Ishikawa (cell line): ENCODE results near the gene GRM2.

ENCODE experiments used
- CEBPB ChIP-seq: IDR thresholded peaks from 2 replicates; pipeline ENCODE4 v1.6.1; 2012
- CREB1 ChIP-seq: IDR thresholded peaks from 2 replicates; pipeline ENCODE4 v1.6.1; 2012; ENCODE audit warnings: low read depth
- EGR1 ChIP-seq: IDR thresholded peaks from 2 replicates; pipeline ENCODE4 v1.6.1; 2012
- EP300 ChIP-seq: IDR thresholded peaks from 2 replicates; pipeline ENCODE4 v1.6.1; 2012; ENCODE audit warnings: borderline replicate concordance
- FOXM1 ChIP-seq: IDR thresholded peaks from 2 replicates; pipeline ENCODE4 v1.6.1; 2012; ENCODE audit warnings: low read depth, borderline replicate concordance
- NFIC ChIP-seq: IDR thresholded peaks from 2 replicates; pipeline ENCODE4 v1.6.1; 2012
- RAD21 ChIP-seq: IDR thresholded peaks from 2 replicates; pipeline ENCODE4 v1.6.1; 2012; ENCODE audit warnings: low read depth
- TAF1 ChIP-seq: IDR thresholded peaks from 2 replicates; pipeline ENCODE4 v1.6.1; 2012; ENCODE audit warnings: low read depth, mild to moderate bottlenecking
- TCF12 ChIP-seq: IDR thresholded peaks from 2 replicates; pipeline ENCODE4 v1.6.1; 2012; ENCODE audit warnings: low read depth
- TEAD4 ChIP-seq: IDR thresholded peaks from 2 replicates; pipeline ENCODE4 v1.6.1; 2012
- YY1 ChIP-seq: IDR thresholded peaks from 2 replicates; pipeline ENCODE4 v1.6.1; 2012; ENCODE audit warnings: low read depth
- ZBTB7A ChIP-seq: IDR thresholded peaks from 2 replicates; pipeline ENCODE4 v1.6.1; 2012; ENCODE audit warnings: low read depth
- TF ChIP-seq, protein P1 (sequence below): IDR thresholded peaks from 2 replicates; pipeline ENCODE4 v1.6.1; 2012
- TF ChIP-seq, protein P2 (sequence below): IDR thresholded peaks from 2 replicates; pipeline ENCODE4 v1.6.1; 2012
- TF ChIP-seq, protein P3 (sequence below): IDR thresholded peaks from 2 replicates; pipeline ENCODE4 v1.6.1; 2012; ENCODE audit warnings: low read depth, mild to moderate bottlenecking

Gene GRM2

DNA sequence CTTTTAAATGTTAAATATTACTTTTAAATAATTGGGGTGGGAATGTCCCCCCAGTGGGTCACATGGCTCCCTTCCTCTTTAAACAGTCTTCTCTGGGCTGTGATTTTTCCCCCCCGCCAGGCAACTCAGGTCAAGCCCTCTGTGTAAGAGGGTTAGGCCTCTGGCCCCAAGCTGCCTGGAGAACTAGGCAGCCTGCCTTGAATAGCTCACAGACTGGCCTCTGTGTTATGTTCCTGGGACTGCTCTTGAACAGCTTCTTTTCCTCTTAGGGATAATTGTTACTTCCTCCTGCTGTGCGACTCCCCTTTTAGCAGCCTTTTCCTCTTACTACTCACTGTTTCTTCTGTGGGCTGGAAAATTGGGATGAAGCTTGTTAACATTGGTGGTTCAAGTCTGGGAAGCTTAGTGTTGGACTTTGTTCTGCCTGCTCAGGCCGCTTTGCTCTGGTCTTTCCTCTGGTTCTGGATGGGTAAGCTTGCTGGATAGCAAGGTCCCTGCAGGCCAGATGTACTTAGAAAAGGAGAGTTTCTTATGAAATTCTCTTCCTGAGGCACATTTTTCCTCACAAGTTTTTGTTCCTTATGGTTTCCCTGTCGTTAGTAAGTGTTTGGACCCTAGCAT lies 33.6 kb upstream of the GRM2 start:
- TF ChIP-seq CREB1 (no peak), EGR1 (no peak), NFIC (no peak), YY1 (no peak), TCF12 (no peak), RAD21 (no peak), EP300 (no peak), ZBTB7A (no peak), CEBPB (no peak), TEAD4 (no peak), FOXM1 (no peak), TAF1 (no peak)
- TF ChIP-seq, protein P1, sequence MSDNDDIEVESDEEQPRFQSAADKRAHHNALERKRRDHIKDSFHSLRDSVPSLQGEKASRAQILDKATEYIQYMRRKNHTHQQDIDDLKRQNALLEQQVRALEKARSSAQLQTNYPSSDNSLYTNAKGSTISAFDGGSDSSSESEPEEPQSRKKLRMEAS = no peak
- TF ChIP-seq, protein P2, sequence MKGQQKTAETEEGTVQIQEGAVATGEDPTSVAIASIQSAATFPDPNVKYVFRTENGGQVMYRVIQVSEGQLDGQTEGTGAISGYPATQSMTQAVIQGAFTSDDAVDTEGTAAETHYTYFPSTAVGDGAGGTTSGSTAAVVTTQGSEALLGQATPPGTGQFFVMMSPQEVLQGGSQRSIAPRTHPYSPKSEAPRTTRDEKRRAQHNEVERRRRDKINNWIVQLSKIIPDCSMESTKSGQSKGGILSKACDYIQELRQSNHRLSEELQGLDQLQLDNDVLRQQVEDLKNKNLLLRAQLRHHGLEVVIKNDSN = no peak

DNA sequence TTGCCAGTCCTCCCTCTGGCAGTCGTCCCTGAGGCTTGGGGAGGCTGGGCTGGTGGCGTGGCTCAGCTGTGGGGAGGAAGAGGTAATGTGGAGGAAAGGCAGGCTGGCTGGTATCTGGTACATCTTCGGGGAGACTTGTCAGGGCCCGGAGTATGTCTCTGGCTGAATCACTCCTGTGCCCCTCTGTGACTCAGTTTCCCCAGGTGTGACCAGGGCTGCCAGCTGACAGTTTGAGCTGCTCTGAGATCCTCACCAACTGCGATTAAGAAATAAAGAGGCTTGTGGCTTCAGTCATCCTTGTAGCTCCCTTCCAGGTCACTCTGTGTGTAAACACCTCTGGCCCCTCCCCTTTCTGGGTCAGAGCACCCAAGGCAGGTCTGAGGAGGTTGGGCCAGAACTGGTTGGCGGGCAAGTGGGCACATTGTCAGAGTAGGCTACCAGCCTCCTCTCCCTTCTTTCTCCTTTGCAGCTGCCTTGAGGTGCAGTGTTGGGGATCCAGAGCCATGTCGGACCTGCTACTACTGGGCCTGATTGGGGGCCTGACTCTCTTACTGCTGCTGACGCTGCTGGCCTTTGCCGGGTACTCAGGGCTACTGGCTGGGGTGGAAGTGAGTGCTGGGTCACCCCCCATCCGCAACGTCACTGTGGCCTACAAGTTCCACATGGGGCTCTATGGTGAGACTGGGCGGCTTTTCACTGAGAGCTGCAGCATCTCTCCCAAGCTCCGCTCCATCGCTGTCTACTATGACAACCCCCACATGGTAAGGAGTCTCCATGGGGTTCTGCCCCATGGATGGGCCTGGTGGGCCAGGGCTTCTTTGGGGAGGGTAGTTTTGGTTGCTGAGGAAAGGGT lies 32.8 kb upstream of the GRM2 start:
- TF ChIP-seq FOXM1 (no peak), TAF1 (no peak), RAD21 (no peak), ZBTB7A (no peak), CEBPB (no peak), EP300 (no peak), TCF12 (no peak), CREB1 (no peak), YY1 (no peak), TEAD4 (no peak), NFIC (no peak), EGR1 (no peak)
- TF ChIP-seq, protein P2 = no peak
- TF ChIP-seq, protein P3, sequence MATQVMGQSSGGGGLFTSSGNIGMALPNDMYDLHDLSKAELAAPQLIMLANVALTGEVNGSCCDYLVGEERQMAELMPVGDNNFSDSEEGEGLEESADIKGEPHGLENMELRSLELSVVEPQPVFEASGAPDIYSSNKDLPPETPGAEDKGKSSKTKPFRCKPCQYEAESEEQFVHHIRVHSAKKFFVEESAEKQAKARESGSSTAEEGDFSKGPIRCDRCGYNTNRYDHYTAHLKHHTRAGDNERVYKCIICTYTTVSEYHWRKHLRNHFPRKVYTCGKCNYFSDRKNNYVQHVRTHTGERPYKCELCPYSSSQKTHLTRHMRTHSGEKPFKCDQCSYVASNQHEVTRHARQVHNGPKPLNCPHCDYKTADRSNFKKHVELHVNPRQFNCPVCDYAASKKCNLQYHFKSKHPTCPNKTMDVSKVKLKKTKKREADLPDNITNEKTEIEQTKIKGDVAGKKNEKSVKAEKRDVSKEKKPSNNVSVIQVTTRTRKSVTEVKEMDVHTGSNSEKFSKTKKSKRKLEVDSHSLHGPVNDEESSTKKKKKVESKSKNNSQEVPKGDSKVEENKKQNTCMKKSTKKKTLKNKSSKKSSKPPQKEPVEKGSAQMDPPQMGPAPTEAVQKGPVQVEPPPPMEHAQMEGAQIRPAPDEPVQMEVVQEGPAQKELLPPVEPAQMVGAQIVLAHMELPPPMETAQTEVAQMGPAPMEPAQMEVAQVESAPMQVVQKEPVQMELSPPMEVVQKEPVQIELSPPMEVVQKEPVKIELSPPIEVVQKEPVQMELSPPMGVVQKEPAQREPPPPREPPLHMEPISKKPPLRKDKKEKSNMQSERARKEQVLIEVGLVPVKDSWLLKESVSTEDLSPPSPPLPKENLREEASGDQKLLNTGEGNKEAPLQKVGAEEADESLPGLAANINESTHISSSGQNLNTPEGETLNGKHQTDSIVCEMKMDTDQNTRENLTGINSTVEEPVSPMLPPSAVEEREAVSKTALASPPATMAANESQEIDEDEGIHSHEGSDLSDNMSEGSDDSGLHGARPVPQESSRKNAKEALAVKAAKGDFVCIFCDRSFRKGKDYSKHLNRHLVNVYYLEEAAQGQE = no peak
- TF ChIP-seq, protein P1 = no peak

DNA sequence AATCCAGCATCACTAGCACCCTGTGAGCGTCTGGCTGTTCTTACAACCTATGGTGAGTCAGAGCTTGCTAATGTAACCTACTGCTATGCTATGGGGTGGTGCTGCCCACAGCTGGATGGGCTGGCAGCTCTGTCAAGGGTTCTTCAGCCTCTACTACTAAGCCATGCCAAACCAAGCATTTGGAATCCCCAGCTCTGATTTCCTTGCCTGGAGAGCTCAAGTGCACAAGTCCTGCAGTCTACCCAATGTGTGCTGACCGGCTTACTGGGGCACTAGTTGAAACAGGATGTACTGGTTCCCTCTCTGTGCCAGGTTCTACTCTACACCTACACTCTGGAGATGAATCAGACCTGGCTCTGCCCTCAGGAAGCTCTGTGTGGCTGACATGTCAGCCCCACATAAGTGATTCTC lies 31.7 kb upstream of the GRM2 start:
- TF ChIP-seq EGR1 (no peak), NFIC (no peak)

DNA sequence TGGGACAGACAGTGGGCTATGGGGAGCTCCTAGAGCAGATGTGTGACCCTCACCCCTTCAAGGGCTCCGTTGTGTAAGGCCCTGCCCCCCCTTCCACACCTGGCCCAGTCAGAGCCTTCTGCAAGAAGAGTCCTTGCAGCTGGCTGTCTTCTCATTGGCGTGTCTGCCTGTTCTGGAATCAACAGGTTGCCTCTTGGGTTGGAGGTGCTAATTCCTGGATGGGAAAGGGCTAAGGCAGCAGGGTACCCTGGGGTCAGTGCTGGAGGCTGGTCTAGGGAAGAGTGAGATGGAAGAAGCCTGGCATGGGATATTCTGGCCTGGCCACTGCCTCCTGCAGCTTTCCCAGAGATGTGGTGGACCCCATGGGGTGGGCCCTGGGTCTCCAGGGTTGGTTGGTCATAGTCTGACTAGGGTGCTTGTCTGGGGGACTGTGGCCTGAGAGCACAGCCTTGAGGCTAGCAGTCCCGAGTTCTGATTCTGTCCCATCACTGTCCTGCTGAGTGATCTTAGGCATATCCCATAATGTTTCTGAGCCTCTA lies 30.7 kb upstream of the GRM2 start:
- TF ChIP-seq CEBPB (no peak), RAD21 (no peak), FOXM1 (no peak), EP300 (no peak), TAF1 (no peak), NFIC (no peak), ZBTB7A (no peak), TEAD4 (no peak)
- TF ChIP-seq, protein P3 = no peak
- TF ChIP-seq, protein P2 = no peak

DNA sequence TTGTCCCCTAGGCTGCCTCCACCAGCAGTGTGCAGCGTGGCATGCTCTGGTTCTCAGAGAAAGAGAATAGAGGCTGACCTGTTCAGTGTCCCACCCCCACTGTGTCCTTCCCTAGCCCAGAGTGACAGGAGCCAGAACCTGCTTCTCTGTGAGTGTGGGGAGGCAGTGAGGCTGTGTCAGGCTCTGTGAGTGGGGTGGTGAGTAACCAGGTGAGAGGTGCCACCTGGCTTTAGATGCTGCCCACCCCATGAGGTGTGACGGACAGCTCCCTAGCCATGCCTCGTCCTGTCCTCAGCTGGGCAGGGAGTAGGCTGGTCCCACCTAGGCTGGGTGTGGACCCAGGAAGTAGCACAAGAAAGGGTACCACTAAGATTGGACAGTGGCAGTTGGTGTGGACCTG lies 29.5 kb upstream of the GRM2 start:
- TF ChIP-seq EGR1 = no peak
- no peak for TF ChIP-seq RAD21
- no peak for TF ChIP-seq TAF1
- no peak for TF ChIP-seq EP300
- TF ChIP-seq YY1 = no peak
- TF ChIP-seq, protein P2 = no peak
- TF ChIP-seq, protein P1 = no peak
- no peak for TF ChIP-seq TCF12
- TF ChIP-seq TEAD4 = no peak
- no peak for TF ChIP-seq ZBTB7A
- no peak for TF ChIP-seq FOXM1
- no peak for TF ChIP-seq CREB1
- TF ChIP-seq NFIC = no peak
- no peak for TF ChIP-seq CEBPB
- TF ChIP-seq, protein P3 = no peak
